Panc1 (cell line): Measurements from ENCODE around the gene NCOA4. TPM values are rescaled to one million over a fixed set of nuclear protein-coding genes. Genes with fewer than 3 reads are reported as not detected.
A peak's percentile ranks its signal among the peaks of the same experiment; 100 is the strongest.

Experiments
- ATAC-seq: fragments of 200-7000 bp; cut with Tn5 transposase; 2 replicates; pipeline ENCODE4 v1.9.1; 2020; ENCODE audit warnings: mild to moderate bottlenecking, moderate library complexity
- BruUV-seq: library from RNA; stranded (reverse); fragments of 400-500 nt; replicated peaks from 2 replicates; lab custom pipeline; 2021; lab: Mats Ljungman, UMichigan
- CTCF ChIA-PET: fragments of 300-600 bp; sonication (Branson Sonifier 250); formaldehyde crosslinking; loops from one replicate; lab custom pipeline; 2022; ENCODE audit warnings: antibody characterized with exemption; lab: Charles Lee
- POLR2A ChIA-PET: fragments of 300-600 bp; sonication (Branson Sonifier 250); formaldehyde crosslinking; loops from one replicate; lab custom pipeline; 2022; ENCODE audit warnings: antibody characterized with exemption; lab: Charles Lee
- DNase-seq: peaks from one replicate; pipeline ENCODE4 v3.0.0-alpha.2; 2010; ENCODE audit warnings: low read depth, low spot score
- H3K27ac ChIP-seq: 2 replicates; pipeline ENCODE4 v1.5.1; 2011; ENCODE audit warnings: mild to moderate bottlenecking, low read length, inconsistent platforms
- H3K27me3 ChIP-seq: fragments of 200-500 bp; sonication (Bioruptor generic); 2 replicates; pipeline ENCODE4 v1.6.0; 2014; ENCODE audit warnings: low read length, inconsistent platforms; ENCODE audit not compliant: control insufficient read depth, insufficient read depth
- H3K36me3 ChIP-seq: fragments of 200-500 bp; sonication (Bioruptor generic); 2 replicates; pipeline ENCODE4 v1.5.1; 2014; ENCODE audit warnings: inconsistent platforms, mild to moderate bottlenecking, low read length, moderate library complexity; ENCODE audit not compliant: control insufficient read depth, insufficient read depth
- H3K4me1 ChIP-seq: 2 replicates; pipeline ENCODE4 v1.5.1; 2011; ENCODE audit warnings: inconsistent platforms, mild to moderate bottlenecking, low read length, moderate library complexity; ENCODE audit not compliant: control insufficient read depth, insufficient read depth
- H3K4me3 ChIP-seq, 2 experiments: 2 replicates each; pipeline ENCODE4 v1.5.1; 2011 to 2012; ENCODE audit warnings: low read depth in 2 of 2, low read length in 2 of 2, mild to moderate bottlenecking in 2 of 2, inconsistent platforms in 1 of 2, moderate library complexity in 1 of 2
- H3K9me3 ChIP-seq: fragments of 200-500 bp; sonication (Bioruptor generic); 2 replicates; pipeline ENCODE4 v1.5.1; 2014; ENCODE audit warnings: low read depth, mild to moderate bottlenecking, inconsistent platforms, low read length, moderate library complexity; ENCODE audit not compliant: control insufficient read depth, insufficient read depth
- CTCF ChIP-seq: fragments of 450-650 bp; IDR thresholded peaks from 2 replicates; pipeline ENCODE4 v1.5.1; 2017; ENCODE audit warnings: mild to moderate bottlenecking
- POLR2AphosphoS5 ChIP-seq: IDR thresholded peaks from 2 replicates; pipeline ENCODE4 v1.6.1; 2012; ENCODE audit warnings: mild to moderate bottlenecking, low read depth, low read length, moderate library complexity
- SIN3A ChIP-seq: IDR thresholded peaks from 2 replicates; pipeline ENCODE4 v1.6.1; 2012; ENCODE audit warnings: low read depth, mild to moderate bottlenecking, low read length, moderate library complexity, borderline replicate concordance; ENCODE audit not compliant: insufficient read depth
- TCF7L2 ChIP-seq: IDR thresholded peaks from 2 replicates; pipeline ENCODE4 v1.6.1; 2011; ENCODE audit warnings: mild to moderate bottlenecking, low read depth, low read length, inconsistent platforms
- in situ Hi-C: cut with HindIII; loops from 2 replicates; pipeline ENCODE4 v1.10.0; 2016; ENCODE audit warnings: low sequenced_read_pairs, low pct_unique_long_range_greater_than_20kb
- intact Hi-C: fragments of 100-400 bp; cut with micrococcal nuclease; formaldehyde crosslinking; loops from one replicate; pipeline ENCODE4 v1.10.0; 2022; ENCODE audit not compliant: unreplicated experiment
- total RNA-seq: library from RNA; stranded (reverse); gene quantifications from one replicate; pipeline ENCODE4 v1.2.1, GENCODE V29; 2021; ENCODE audit not compliant: unreplicated experiment
- TF ChIP-seq, protein P1 (sequence below), 2 experiments: IDR thresholded peaks; 2 replicates each; pipeline ENCODE4 v1.6.1; 2011 to 2012; ENCODE audit warnings: low read depth in 2 of 2, control low read depth in 1 of 2, low read length in 1 of 2, mild to moderate bottlenecking in 1 of 2, moderate library complexity in 1 of 2; ENCODE audit not compliant: insufficient read depth in 1 of 2

The NCOA4 gene
- total RNA-seq, 1 experiment from 2014 or later = 119 TPM

- ChIA-PET POLR2A (no interaction called here), CTCF (interaction anchor here (0.7 kb wide), 1 partner anchor 191 kb away, joined by 3 read pairs; no protein-coding TSS in a partner anchor)
- Histone ChIP-seq H3K27ac (no peak overlapping the region), H3K36me3 (no peaks in the 10 kb centered on the region), H3K9me3 (no peaks in the 10 kb centered on the region), H3K27me3 (no peaks in the 10 kb centered on the region), H3K4me1 (no peaks in the 10 kb centered on the region), H3K4me3 (no peak overlapping the region)
- 0 out of 2 replicates have a peak, but pooled peaks have one; percentile 54 for ATAC-seq
- intact Hi-C loops = no loop called here
- in situ Hi-C loops = no loop called here
- TF ChIP-seq SIN3A (no peak), TCF7L2 (no peak), POLR2AphosphoS5 (no peak), CTCF (peak; percentile 31)
- TF ChIP-seq, protein P1, sequence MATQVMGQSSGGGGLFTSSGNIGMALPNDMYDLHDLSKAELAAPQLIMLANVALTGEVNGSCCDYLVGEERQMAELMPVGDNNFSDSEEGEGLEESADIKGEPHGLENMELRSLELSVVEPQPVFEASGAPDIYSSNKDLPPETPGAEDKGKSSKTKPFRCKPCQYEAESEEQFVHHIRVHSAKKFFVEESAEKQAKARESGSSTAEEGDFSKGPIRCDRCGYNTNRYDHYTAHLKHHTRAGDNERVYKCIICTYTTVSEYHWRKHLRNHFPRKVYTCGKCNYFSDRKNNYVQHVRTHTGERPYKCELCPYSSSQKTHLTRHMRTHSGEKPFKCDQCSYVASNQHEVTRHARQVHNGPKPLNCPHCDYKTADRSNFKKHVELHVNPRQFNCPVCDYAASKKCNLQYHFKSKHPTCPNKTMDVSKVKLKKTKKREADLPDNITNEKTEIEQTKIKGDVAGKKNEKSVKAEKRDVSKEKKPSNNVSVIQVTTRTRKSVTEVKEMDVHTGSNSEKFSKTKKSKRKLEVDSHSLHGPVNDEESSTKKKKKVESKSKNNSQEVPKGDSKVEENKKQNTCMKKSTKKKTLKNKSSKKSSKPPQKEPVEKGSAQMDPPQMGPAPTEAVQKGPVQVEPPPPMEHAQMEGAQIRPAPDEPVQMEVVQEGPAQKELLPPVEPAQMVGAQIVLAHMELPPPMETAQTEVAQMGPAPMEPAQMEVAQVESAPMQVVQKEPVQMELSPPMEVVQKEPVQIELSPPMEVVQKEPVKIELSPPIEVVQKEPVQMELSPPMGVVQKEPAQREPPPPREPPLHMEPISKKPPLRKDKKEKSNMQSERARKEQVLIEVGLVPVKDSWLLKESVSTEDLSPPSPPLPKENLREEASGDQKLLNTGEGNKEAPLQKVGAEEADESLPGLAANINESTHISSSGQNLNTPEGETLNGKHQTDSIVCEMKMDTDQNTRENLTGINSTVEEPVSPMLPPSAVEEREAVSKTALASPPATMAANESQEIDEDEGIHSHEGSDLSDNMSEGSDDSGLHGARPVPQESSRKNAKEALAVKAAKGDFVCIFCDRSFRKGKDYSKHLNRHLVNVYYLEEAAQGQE (IDR thresholded peaks at IDR 0.05; ENCODE audit: insufficient read depth in 1 of 2, low read depth in 2 of 2, low read length in 1 of 2) = no peak
- DNase-seq = no peak
- BruUV-seq = no TSS peak
Observed at GRCh38 chr10:46035923-46036849, 5.8 kb upstream of the NCOA4 start.

DNA sequence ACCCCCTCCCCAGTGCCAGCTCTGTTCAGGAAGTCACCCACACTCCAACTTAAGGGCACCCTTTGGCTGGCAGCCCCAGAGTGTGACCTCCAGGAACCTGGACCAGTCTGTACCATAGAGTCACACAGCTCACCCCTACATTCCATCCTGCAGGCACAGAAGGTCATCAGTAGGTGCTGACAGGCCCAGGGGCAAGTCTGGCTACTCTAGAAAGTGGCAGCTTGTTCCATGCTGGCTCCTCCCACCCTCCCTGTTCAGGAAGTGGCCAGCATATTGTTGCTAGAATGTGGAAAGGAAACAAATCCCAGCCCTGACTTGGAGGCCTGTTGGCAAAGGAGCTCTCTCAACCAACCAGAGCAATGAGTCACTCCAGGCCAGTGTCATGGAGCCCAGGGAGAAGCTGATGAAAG is 3.2 kb upstream of the NCOA4 start:
- Histone ChIP-seq H3K9me3 (no peaks in the 10 kb centered on the region), H3K27me3 (no peaks in the 10 kb centered on the region), H3K36me3 (no peaks in the 10 kb centered on the region), H3K4me3 (no peak overlapping the region), H3K4me1 (peaks cover 12% of the 10 kb centered on the region), H3K27ac (no peak overlapping the region)
- BruUV-seq = no TSS peak
- CTCF ChIA-PET = no interaction called here
- intact Hi-C loops = no loop called here
- no peak for ATAC-seq
- no peak for DNase-seq
- POLR2A ChIA-PET = no interaction called here
- in situ Hi-C loops = no loop called here
- TF ChIP-seq SIN3A = no peak
- TF ChIP-seq POLR2AphosphoS5 = no peak
- no peak for TF ChIP-seq TCF7L2
- TF ChIP-seq, protein P1 (IDR thresholded peaks at IDR 0.05; ENCODE audit: insufficient read depth in 1 of 2, low read depth in 2 of 2, low read length in 1 of 2) = no peak
- TF ChIP-seq CTCF = no peak
